ENCODE measurements around the gene CORO2B.

CORO2B gene

GRCh38 chr15:68637767-68638404 is 59.1 kb downstream of the CORO2B start:
- Histone ChIP-seq H3K4me3 (replicated peaks; ENCODE audit: insufficient read depth, low read length) (no peak overlapping the region), H3K27me3 (ENCODE audit: insufficient read depth, poor library complexity, severe bottlenecking) (no peaks in the 10 kb centered on the region), H3K27ac (replicated peaks) (no peak overlapping the region)
- DNase-seq (ENCODE audit: low read depth in 1 of 2, low spot score in 1 of 2) = no peak
- no peak for TF ChIP-seq CTCF (IDR thresholded peaks at IDR 0.05; ENCODE audit: insufficient read depth, low read length)
- no peak for TF ChIP-seq REST (IDR thresholded peaks at IDR 0.05; ENCODE audit: insufficient replicate concordance, low read depth)
- TF ChIP-seq POLR2AphosphoS5 (IDR thresholded peaks at IDR 0.05; ENCODE audit: low read depth) = no peak
- no peak for TF ChIP-seq GABPA (IDR thresholded peaks at IDR 0.05; ENCODE audit: low read depth)
- TF ChIP-seq SPI1 (IDR thresholded peaks at IDR 0.05; ENCODE audit: borderline replicate concordance, low read depth) = no peak

- H3K27ac ChIP-seq (replicated peaks) = no peak overlapping the region
- DNase-seq (ENCODE audit: low read depth in 1 of 2, low spot score in 1 of 2) = no peak
- no peaks in the 10 kb centered on the region for H3K27me3 ChIP-seq (ENCODE audit: insufficient read depth, poor library complexity, severe bottlenecking)
- no peak for TF ChIP-seq POLR2AphosphoS5 (IDR thresholded peaks at IDR 0.05; ENCODE audit: low read depth)
- TF ChIP-seq GABPA (IDR thresholded peaks at IDR 0.05; ENCODE audit: low read depth) = no peak
- no peak for TF ChIP-seq CTCF (IDR thresholded peaks at IDR 0.05; ENCODE audit: insufficient read depth, low read length)
- no peak for TF ChIP-seq SPI1 (IDR thresholded peaks at IDR 0.05; ENCODE audit: borderline replicate concordance, low read depth)
- no peak for TF ChIP-seq REST (IDR thresholded peaks at IDR 0.05; ENCODE audit: insufficient replicate concordance, low read depth)
- no peak overlapping the region for H3K4me3 ChIP-seq (replicated peaks; ENCODE audit: insufficient read depth, low read length)
Observed at GRCh38 chr15:68638953-68639515, 60.2 kb downstream of the CORO2B start.

GRCh38 chr15:68639926-68640600 is 61.3 kb downstream of the CORO2B start:
- no peak overlapping the region for H3K4me3 ChIP-seq (replicated peaks; ENCODE audit: insufficient read depth, low read length)
- no peak for DNase-seq (ENCODE audit: low read depth in 1 of 2, low spot score in 1 of 2)
- no peak for TF ChIP-seq SPI1 (IDR thresholded peaks at IDR 0.05; ENCODE audit: borderline replicate concordance, low read depth)
- no peak for TF ChIP-seq POLR2AphosphoS5 (IDR thresholded peaks at IDR 0.05; ENCODE audit: low read depth)
- no peak for TF ChIP-seq CTCF (IDR thresholded peaks at IDR 0.05; ENCODE audit: insufficient read depth, low read length)
- TF ChIP-seq REST (IDR thresholded peaks at IDR 0.05; ENCODE audit: insufficient replicate concordance, low read depth) = no peak
- no peak for TF ChIP-seq GABPA (IDR thresholded peaks at IDR 0.05; ENCODE audit: low read depth)
- no peak overlapping the region for H3K27ac ChIP-seq (replicated peaks)
- H3K27me3 ChIP-seq (ENCODE audit: insufficient read depth, poor library complexity, severe bottlenecking) = no peaks in the 10 kb centered on the region
